ENCODE results near the gene ANKZF1.
A peak's percentile ranks its signal among the peaks of the same experiment; 100 is the strongest.
"Not testable (repeated sequence)": the region's sequence is repeated elsewhere in the genome, so short reads cannot be mapped to it uniquely, and the experiment has no call there.

The ANKZF1 gene

GRCh38 chr2:219253753-219254589 lies 24.4 kb downstream of the ANKZF1 start, which contains the start of gene TUBA4A:
TUBA4A (minus strand) TSS chr2:219253918; CDS start chr2:219253858, 60 bp downstream.
- in situ Hi-C loops (cut with MboI; ENCODE audit: low pct_unique_long_range_greater_than_20kb, low sequenced_read_pairs, unreplicated experiment), result no loop called here
- TF ChIP-seq CTCF (IDR thresholded peaks at IDR 0.05; ENCODE audit: extremely low read depth, insufficient read depth, missing control alignments), result no peak
- peak; percentile 98 for DNase-seq (ENCODE audit: low spot score)

DNA sequence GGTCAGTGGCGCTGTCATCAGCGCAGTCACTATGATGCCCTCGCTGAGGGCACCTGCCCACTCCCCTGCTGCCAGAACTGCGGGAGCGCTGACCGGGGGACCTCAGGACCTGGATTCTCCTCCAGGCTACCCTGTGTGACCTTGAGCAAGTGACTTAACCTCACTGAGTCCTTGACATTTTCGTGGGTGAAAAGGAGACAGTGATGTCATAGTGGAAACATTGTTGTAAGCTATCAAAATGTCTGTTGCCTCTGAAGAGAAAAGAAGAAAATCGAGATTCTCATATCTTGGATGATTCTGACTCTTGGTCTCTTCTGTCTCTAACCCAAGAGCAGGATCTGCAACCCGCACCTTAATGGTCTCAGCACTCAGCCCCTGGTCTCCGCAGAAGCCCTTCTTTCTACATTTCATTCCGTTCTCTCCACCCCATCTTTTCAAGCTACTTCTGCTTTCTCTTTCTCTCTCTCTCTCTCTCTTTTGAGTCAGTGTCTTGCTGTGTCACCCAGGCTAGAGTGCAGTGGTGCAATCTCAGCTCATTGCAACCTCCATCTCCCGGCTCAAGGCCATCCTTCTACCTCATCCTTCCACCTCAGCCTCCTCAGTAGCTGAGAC lies 25.1 kb downstream of the ANKZF1 start:
- in situ Hi-C loops (cut with MboI; ENCODE audit: low pct_unique_long_range_greater_than_20kb, low sequenced_read_pairs, unreplicated experiment), result no loop called here
- no peak for TF ChIP-seq CTCF (IDR thresholded peaks at IDR 0.05; ENCODE audit: extremely low read depth, insufficient read depth, missing control alignments)
- peak; percentile 56 for DNase-seq (ENCODE audit: low spot score)

GRCh38 chr2:219258942-219259341 lies 29.3 kb downstream of the ANKZF1 start:
- DNase-seq (ENCODE audit: low spot score); in situ Hi-C loops (cut with MboI; ENCODE audit: low pct_unique_long_range_greater_than_20kb, low sequenced_read_pairs, unreplicated experiment): not testable (repeated sequence)

DNA sequence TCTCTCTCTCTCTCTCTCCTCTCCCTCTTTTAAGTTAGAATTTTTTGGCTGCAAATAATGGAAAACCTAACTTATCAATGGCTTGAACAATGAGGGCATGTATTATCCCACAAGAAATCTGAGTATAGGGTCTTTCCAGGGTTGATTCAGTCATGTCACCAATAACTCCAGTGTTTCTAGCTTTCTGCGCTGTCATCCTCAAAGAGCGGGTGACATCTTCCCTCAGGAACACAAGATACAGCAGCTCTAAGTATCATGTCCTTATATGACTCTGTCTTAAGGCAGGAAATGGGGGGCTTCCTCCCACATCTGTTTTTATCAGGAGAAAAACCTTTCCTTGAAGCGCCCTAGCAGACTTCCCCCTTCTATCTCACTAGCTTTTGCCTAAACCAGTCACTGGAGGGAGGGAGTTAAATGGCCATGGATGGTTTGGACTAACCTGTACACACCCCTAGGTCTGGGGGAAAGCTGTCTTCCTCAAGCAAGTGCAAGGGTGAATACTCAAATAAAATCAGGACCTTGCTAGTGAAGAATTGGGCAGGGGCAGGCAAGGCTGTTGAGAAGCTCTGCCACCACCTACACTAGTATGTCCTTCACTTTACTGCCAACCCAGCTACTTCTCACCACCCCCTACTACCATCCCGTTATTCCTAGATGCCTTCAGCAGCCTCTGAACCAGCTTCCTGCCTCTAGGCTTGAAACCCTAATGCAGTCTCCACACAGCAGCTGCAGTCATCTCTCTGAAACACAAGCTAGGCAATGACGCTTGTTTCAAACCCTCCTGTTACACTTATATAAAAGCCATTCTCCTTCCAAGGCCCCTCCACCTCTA lies 31.6 kb downstream of the ANKZF1 start:
- in situ Hi-C loops (cut with MboI; ENCODE audit: low pct_unique_long_range_greater_than_20kb, low sequenced_read_pairs, unreplicated experiment), result no loop called here
- DNase-seq (ENCODE audit: low spot score), result no peak
- TF ChIP-seq CTCF (IDR thresholded peaks at IDR 0.05; ENCODE audit: extremely low read depth, insufficient read depth, missing control alignments), result no peak

- in situ Hi-C loops (cut with MboI; ENCODE audit: low pct_unique_long_range_greater_than_20kb, low sequenced_read_pairs, unreplicated experiment), result no loop called here
- DNase-seq (ENCODE audit: low spot score), result no peak
- no peak for TF ChIP-seq CTCF (IDR thresholded peaks at IDR 0.05; ENCODE audit: extremely low read depth, insufficient read depth, missing control alignments)
Observed at GRCh38 chr2:219266232-219266631, 36.6 kb downstream of the ANKZF1 start.

- in situ Hi-C loops (cut with MboI; ENCODE audit: low pct_unique_long_range_greater_than_20kb, low sequenced_read_pairs, unreplicated experiment), result no loop called here
- DNase-seq (ENCODE audit: low spot score), result no peak
- no peak for TF ChIP-seq CTCF (IDR thresholded peaks at IDR 0.05; ENCODE audit: extremely low read depth, insufficient read depth, missing control alignments)
Observed at GRCh38 chr2:219266886-219267285, 37.3 kb downstream of the ANKZF1 start.

Data from GM13977 (cell line).